Esophagus squamous epithelium (tissue), 4 donors: ENCODE data around the gene LIN28B.

Experiments
- CTCF ChIP-seq, 6 experiments: fragments of 450-650 bp in 4 of 6; fragments of 200-600 bp in 2 of 6; sonication (generic) in 2 of 6; IDR thresholded peaks; one replicate each; pipeline ENCODE4 v1.5.1; 2016 to 2019; ENCODE audit warnings: antibody characterized with exemption in 6 of 6, mild to moderate bottlenecking in 4 of 6, moderate library complexity in 4 of 6
- POLR2A ChIP-seq, 4 donors: fragments of 450-650 bp; IDR thresholded peaks; one replicate each; pipeline ENCODE4 v1.6.1; 2017; ENCODE audit warnings: antibody characterized with exemption in 4 of 4, mild to moderate bottlenecking in 4 of 4, moderate library complexity in 3 of 4

- TF ChIP-seq CTCF (IDR thresholded peaks at IDR 0.05) (no peak), POLR2A (IDR thresholded peaks at IDR 0.05) (no peak)
Measured at GRCh38 chr6:105022416-105022815, 65.5 kb downstream of the LIN28B start.
